Keratinocyte (primary cell): Measurements from ENCODE around the gene CARMIL1. TPM values are rescaled to one million over a fixed set of nuclear protein-coding genes. Genes with fewer than 3 reads are reported as not detected.

ENCODE experiments used
- DNase-seq: peaks from one replicate; pipeline ENCODE4 v3.0.0-alpha.2; 2011; ENCODE audit warnings: low read depth, missing footprints, low spot score
- FAIRE-seq: peaks from 2 replicates; lab custom pipeline; 2011; peaks lifted over from hg19 to GRCh38; lab: Jason Lieb, UNC
- H2AFZ ChIP-seq: 2 replicates; pipeline ENCODE4 v1.6.0; 2012; ENCODE audit warnings: low read length, control low read depth, inconsistent platforms; ENCODE audit not compliant: control insufficient read depth
- H3K27ac ChIP-seq: 2 replicates; pipeline ENCODE4 v1.5.1; 2011; ENCODE audit warnings: low read length; ENCODE audit not compliant: control insufficient read depth, insufficient read depth
- H3K27me3 ChIP-seq: 3 replicates; pipeline ENCODE4 v1.6.0; 2011; ENCODE audit warnings: low read length; ENCODE audit not compliant: control insufficient read depth, insufficient read depth; ENCODE audit errors: extremely low read depth
- H3K36me3 ChIP-seq, 2 experiments: 2 replicates in 1 of 2; 3 replicates in 1 of 2; pipeline ENCODE4 v1.5.1; 2011; ENCODE audit warnings: low read length in 2 of 2, mild to moderate bottlenecking in 1 of 2; ENCODE audit not compliant: control insufficient read depth in 2 of 2, insufficient read depth in 2 of 2; ENCODE audit errors: extremely low read depth in 1 of 2
- H3K4me1 ChIP-seq: 3 replicates; pipeline ENCODE4 v1.5.1; 2011; ENCODE audit warnings: low read length; ENCODE audit not compliant: control insufficient read depth, insufficient read depth; ENCODE audit errors: extremely low read depth
- H3K4me2 ChIP-seq: 3 replicates; pipeline ENCODE4 v1.6.0; 2011; ENCODE audit warnings: low read depth, low read length; ENCODE audit not compliant: control insufficient read depth, insufficient read depth; ENCODE audit errors: extremely low read depth
- H3K4me3 ChIP-seq, 3 experiments: fragments of 200-600 bp in 1 of 3; sonication (generic) in 1 of 3; 2 replicates in 2 of 3; 3 replicates in 1 of 3; pipeline ENCODE4 v1.5.1; 2011 to 2016; ENCODE audit warnings: low read length in 3 of 3, mild to moderate bottlenecking in 3 of 3, control low read depth in 2 of 3, inconsistent platforms in 1 of 3, low read depth in 1 of 3, mixed read lengths in 1 of 3, mixed run types in 1 of 3, moderate library complexity in 1 of 3; ENCODE audit not compliant: control insufficient read depth in 2 of 3, insufficient read depth in 2 of 3; ENCODE audit errors: extremely low read depth in 1 of 3
- H3K79me2 ChIP-seq: 2 replicates; pipeline ENCODE4 v1.6.0; 2012; ENCODE audit warnings: low read length; ENCODE audit not compliant: control insufficient read depth, insufficient read depth
- H3K9ac ChIP-seq: 3 replicates; pipeline ENCODE4 v1.6.0; 2011; ENCODE audit warnings: low read length; ENCODE audit not compliant: control insufficient read depth, insufficient read depth; ENCODE audit errors: extremely low read depth
- H3K9me1 ChIP-seq: 3 replicates; pipeline ENCODE4 v1.6.0; 2011; ENCODE audit warnings: low read length; ENCODE audit not compliant: control insufficient read depth, insufficient read depth; ENCODE audit errors: extremely low read depth
- H3K9me3 ChIP-seq: 2 replicates; pipeline ENCODE4 v1.5.1; 2012; ENCODE audit warnings: low read depth, low read length; ENCODE audit not compliant: control insufficient read depth
- H4K20me1 ChIP-seq: 3 replicates; pipeline ENCODE4 v1.6.0; 2011; ENCODE audit warnings: low read length; ENCODE audit not compliant: control insufficient read depth, insufficient read depth; ENCODE audit errors: extremely low read depth
- CTCF ChIP-seq, 3 experiments: IDR thresholded peaks in 1 of 3; conservative IDR thresholded peaks in 1 of 3; optimal IDR thresholded peaks in 1 of 3; 2 replicates in 2 of 3; 3 replicates in 1 of 3; pipeline versions ENCODE3 to v1.5.1; 2011; ENCODE audit warnings: low read length in 3 of 3, mild to moderate bottlenecking in 3 of 3, moderate library complexity in 2 of 3, control low read depth in 1 of 3, inconsistent platforms in 1 of 3; ENCODE audit not compliant: insufficient read depth in 2 of 3; ENCODE audit errors: extremely low read depth in 1 of 3
- EZH2 ChIP-seq: IDR thresholded peaks from one replicate; pipeline ENCODE4 v1.6.1; 2012; ENCODE audit warnings: inconsistent platforms, mild to moderate bottlenecking, low read length, moderate library complexity
- dilution Hi-C: fragments of 300-500 bp; cut with MboI; formaldehyde crosslinking; loops from one replicate; pipeline ENCODE4 v1.7.0; 2020; ENCODE audit warnings: low sequenced_read_pairs; ENCODE audit not compliant: extremely low pct_ligation_motif_present
- polyA plus RNA-seq, 5 experiments: library from polyadenylated mRNA; depleted of rRNA in 3 of 5; stranded (reverse) in 3 of 5; stranded (forward) in 1 of 5; unstranded in 1 of 5; fragments of >200 nt; gene quantifications; 1 replicate in 1 of 5; 2 replicates in 3 of 5; 3 replicates in 1 of 5; pipeline versions ENCODE4 v1.2.1 to v1.2.3, GENCODE V29; 2011 to 2012; ENCODE audit warnings: missing spikeins in 2 of 5, low read depth in 1 of 5, low replicate concordance in 1 of 5

CARMIL1 gene
- polyA plus RNA-seq, 1 donor (not counting 4 experiments of a cell fraction or from before 2014, with no cell fraction given), result 18.9 TPM

GRCh38 chr6:25639653-25640052, 360.5 kb downstream of the CARMIL1 start:
- no peak overlapping the region for H3K27ac ChIP-seq
- no peak overlapping the region for H3K4me2 ChIP-seq
- no peak overlapping the region for H3K9ac ChIP-seq
- no peaks in the 10 kb centered on the region for H3K27me3 ChIP-seq
- H4K20me1 ChIP-seq, result no peaks in the 10 kb centered on the region
- no peak overlapping the region for H2AFZ ChIP-seq
- TF ChIP-seq EZH2 (no peak), CTCF (optimal IDR thresholded peaks at IDR 0.05 in 1 of 3, IDR thresholded peaks at IDR 0.05 in 1 of 3, conservative IDR thresholded peaks at IDR 0.05 in 1 of 3; ENCODE audit: extremely low read depth in 1 of 3, insufficient read depth in 2 of 3, low read length in 3 of 3) (no peak)
- no peak overlapping the region for H3K4me3 ChIP-seq
- no peaks in the 10 kb centered on the region for H3K9me3 ChIP-seq
- H3K4me1 ChIP-seq, result no peaks in the 10 kb centered on the region
- dilution Hi-C loops, result no loop called here
- no peaks in the 10 kb centered on the region for H3K79me2 ChIP-seq
- no peaks in the 10 kb centered on the region for H3K9me1 ChIP-seq
- DNase-seq, result no peak
- H3K36me3 ChIP-seq, result no peaks in the 10 kb centered on the region
- no peak for FAIRE-seq

GRCh38 chr6:25640446-25640845, 361.3 kb downstream of the CARMIL1 start:
- Histone ChIP-seq H2AFZ (no peak overlapping the region), H3K27me3 (no peaks in the 10 kb centered on the region), H3K9ac (no peak overlapping the region), H3K4me3 (no peak overlapping the region), H3K36me3 (no peaks in the 10 kb centered on the region), H4K20me1 (no peaks in the 10 kb centered on the region), H3K9me3 (no peaks in the 10 kb centered on the region), H3K79me2 (no peaks in the 10 kb centered on the region), H3K4me2 (no peak overlapping the region), H3K9me1 (no peaks in the 10 kb centered on the region), H3K4me1 (no peaks in the 10 kb centered on the region), H3K27ac (no peak overlapping the region)
- dilution Hi-C loops, result no loop called here
- FAIRE-seq (no peak), DNase-seq (no peak)
- TF ChIP-seq EZH2 (no peak), CTCF (optimal IDR thresholded peaks at IDR 0.05 in 1 of 3, IDR thresholded peaks at IDR 0.05 in 1 of 3, conservative IDR thresholded peaks at IDR 0.05 in 1 of 3; ENCODE audit: extremely low read depth in 1 of 3, insufficient read depth in 2 of 3, low read length in 3 of 3) (no peak)
